IgD-negative memory B cell (primary cell): Measurements from ENCODE around the gene ADGRG3. TPM values are rescaled to one million over a fixed set of nuclear protein-coding genes. Genes with fewer than 3 reads are reported as not detected.

Experiments
- H3K27ac Mint-ChIP-seq, 3 donors: one replicate each; pipeline ENCODE4 v1.8.0; 2020 to 2022; ENCODE audit warnings: mild to moderate bottlenecking in 3 of 3, mixed read lengths in 3 of 3, moderate library complexity in 1 of 3
- H3K27me3 Mint-ChIP-seq: one replicate; pipeline ENCODE4 v1.8.0; 2021; ENCODE audit warnings: mixed read lengths
- H3K36me3 Mint-ChIP-seq: one replicate; pipeline ENCODE4 v1.8.0; 2020; ENCODE audit warnings: mild to moderate bottlenecking, mixed read lengths
- H3K4me1 Mint-ChIP-seq, 3 donors: one replicate each; pipeline ENCODE4 v1.8.0; 2020 to 2022; ENCODE audit warnings: mixed read lengths in 3 of 3, mild to moderate bottlenecking in 1 of 3
- H3K4me3 Mint-ChIP-seq, 4 donors: one replicate each; pipeline ENCODE4 v1.8.0; 2020 to 2022; ENCODE audit warnings: mild to moderate bottlenecking in 4 of 4, mixed read lengths in 4 of 4, moderate library complexity in 3 of 4
- H3K9me3 Mint-ChIP-seq, 3 donors: one replicate each; pipeline ENCODE4 v1.8.0; 2020 to 2021; ENCODE audit warnings: mixed read lengths in 3 of 3, mild to moderate bottlenecking in 1 of 3
- polyA plus RNA-seq: library from polyadenylated mRNA; unstranded; fragments of 300-500 nt; fragmentation: Illumina TruSeq; gene quantifications from one replicate; pipeline ENCODE4 v1.2.3, GENCODE V29; 2021

The ADGRG3 gene
- polyA plus RNA-seq, 1 donor from 2014 or later: not detected

GRCh38 chr16:57686577-57686976 is 18.5 kb downstream of the ADGRG3 start:
- no peak overlapping the region for H3K27ac Mint-ChIP-seq
- peaks cover 2% of the 10 kb centered on the region for H3K36me3 Mint-ChIP-seq
- H3K4me3 Mint-ChIP-seq: peak overlapping the region in 1 of 4 donors; percentile 34
- peaks cover 1% of the 10 kb centered on the region for H3K27me3 Mint-ChIP-seq
- H3K4me1 Mint-ChIP-seq: peaks cover 0 to 11% (median 9%) of the 10 kb centered on the region in 3 donors
- H3K9me3 Mint-ChIP-seq: no peaks in the 10 kb centered on the region

- Mint-ChIP-seq H3K4me1 (peaks cover 0 to 11% (median 10%) of the 10 kb centered on the region in 3 donors), H3K4me3 (no peak overlapping the region), H3K27me3 (peaks cover 1% of the 10 kb centered on the region), H3K9me3 (no peaks in the 10 kb centered on the region), H3K36me3 (peaks cover 2% of the 10 kb centered on the region), H3K27ac (no peak overlapping the region)
These were observed 19.3 kb downstream of the ADGRG3 start for GRCh38 chr16:57687363-57687929.

- Mint-ChIP-seq H3K36me3 (peaks cover 2% of the 10 kb centered on the region), H3K9me3 (no peaks in the 10 kb centered on the region), H3K27me3 (peaks cover 1% of the 10 kb centered on the region), H3K27ac (peak overlapping the region in 1 of 3 donors; percentile 67), H3K4me3 (no peak overlapping the region), H3K4me1 (peaks cover 0 to 11% (median 9%) of the 10 kb centered on the region in 3 donors)
These were observed 20.4 kb downstream of the ADGRG3 start for GRCh38 chr16:57688487-57688986.

GRCh38 chr16:57688987-57689761 is 21.1 kb downstream of the ADGRG3 start:
- H3K4me1 Mint-ChIP-seq: peaks cover 0 to 11% (median 9%) of the 10 kb centered on the region in 3 donors
- H3K36me3 Mint-ChIP-seq: peaks cover 2% of the 10 kb centered on the region
- H3K4me3 Mint-ChIP-seq: peak overlapping the region in 1 of 4 donors; percentile 84
- H3K9me3 Mint-ChIP-seq: no peaks in the 10 kb centered on the region
- peak overlapping the region; percentile 15 to 94 (median 67) for H3K27ac Mint-ChIP-seq
- H3K27me3 Mint-ChIP-seq: peaks cover 1% of the 10 kb centered on the region

GRCh38 chr16:57689762-57690558 is 21.9 kb downstream of the ADGRG3 start:
- Mint-ChIP-seq H3K27me3 (peaks cover 1% of the 10 kb centered on the region), H3K36me3 (no peaks in the 10 kb centered on the region), H3K9me3 (no peaks in the 10 kb centered on the region), H3K4me1 (peaks cover 5 to 13% (median 12%) of the 10 kb centered on the region in 3 donors), H3K4me3 (peak overlapping the region in 3 of 4 donors; percentile 3 to 84 (median 76)), H3K27ac (peak overlapping the region in 2 of 3 donors; percentile 15 to 94)

GRCh38 chr16:57690782-57691471 is 22.8 kb downstream of the ADGRG3 start:
- H3K4me3 Mint-ChIP-seq: peak overlapping the region in 2 of 4 donors; percentile 6 to 84
- H3K36me3 Mint-ChIP-seq: no peaks in the 10 kb centered on the region
- peaks cover 5 to 18% (median 17%) of the 10 kb centered on the region in 3 donors for H3K4me1 Mint-ChIP-seq
- no peaks in the 10 kb centered on the region for H3K9me3 Mint-ChIP-seq
- peaks cover 1% of the 10 kb centered on the region for H3K27me3 Mint-ChIP-seq
- H3K27ac Mint-ChIP-seq: peak overlapping the region in 1 of 3 donors; percentile 94

- Mint-ChIP-seq H3K36me3 (no peaks in the 10 kb centered on the region), H3K4me3 (no peak overlapping the region), H3K27me3 (peaks cover 1% of the 10 kb centered on the region), H3K27ac (peak overlapping the region in 1 of 3 donors; percentile 75), H3K9me3 (no peaks in the 10 kb centered on the region), H3K4me1 (peaks cover 5 to 18% (median 17%) of the 10 kb centered on the region in 3 donors)
These were observed 24.5 kb downstream of the ADGRG3 start for GRCh38 chr16:57692636-57693035.

- no peaks in the 10 kb centered on the region for H3K36me3 Mint-ChIP-seq
- no peaks in the 10 kb centered on the region for H3K9me3 Mint-ChIP-seq
- peaks cover 1% of the 10 kb centered on the region for H3K27me3 Mint-ChIP-seq
- H3K4me3 Mint-ChIP-seq: peak overlapping the region in 1 of 4 donors; percentile 23
- H3K4me1 Mint-ChIP-seq: peaks cover 5 to 17% (median 16%) of the 10 kb centered on the region in 3 donors
- peak overlapping the region in 1 of 3 donors; percentile 75 for H3K27ac Mint-ChIP-seq
These were observed 25.4 kb downstream of the ADGRG3 start for GRCh38 chr16:57693550-57693949.

GRCh38 chr16:57694231-57694724 is 26.2 kb downstream of the ADGRG3 start:
- Mint-ChIP-seq H3K4me1 (peaks cover 5 to 16% (median 15%) of the 10 kb centered on the region in 3 donors), H3K27ac (peak overlapping the region in 1 of 3 donors; percentile 75), H3K4me3 (peak overlapping the region in 3 of 4 donors; percentile 36 to 93 (median 76)), H3K9me3 (no peaks in the 10 kb centered on the region), H3K27me3 (peaks cover under 1% of the 10 kb centered on the region), H3K36me3 (no peaks in the 10 kb centered on the region)

- peak within 1 kb of the TSS; percentile 36 to 93 (median 84) for H3K4me3 Mint-ChIP-seq
- no peaks in the 10 kb centered on the region for H3K36me3 Mint-ChIP-seq
- no peaks in the 10 kb centered on the region for H3K9me3 Mint-ChIP-seq
- H3K27ac Mint-ChIP-seq: peak within 1 kb of the TSS in 1 of 3 donors; percentile 75
- H3K27me3 Mint-ChIP-seq: no peaks in the 10 kb centered on the region
- peaks cover 5 to 11% (median 8%) of the 10 kb centered on the region in 3 donors for H3K4me1 Mint-ChIP-seq
These were observed 26.9 kb downstream of the ADGRG3 start, which contains the start of gene DRC7 for GRCh38 chr16:57694725-57695679. Gene DRC7, plus strand, starts transcription at chr16:57694806. Its CDS starts 3,144 bp downstream, at chr16:57697950.

GRCh38 chr16:57695680-57696069 is 27.6 kb downstream of the ADGRG3 start:
- peaks cover 5 to 11% (median 6%) of the 10 kb centered on the region in 3 donors for H3K4me1 Mint-ChIP-seq
- H3K36me3 Mint-ChIP-seq: no peaks in the 10 kb centered on the region
- no peaks in the 10 kb centered on the region for H3K9me3 Mint-ChIP-seq
- no peak overlapping the region for H3K27ac Mint-ChIP-seq
- no peaks in the 10 kb centered on the region for H3K27me3 Mint-ChIP-seq
- peak overlapping the region in 2 of 4 donors; percentile 34 to 81 for H3K4me3 Mint-ChIP-seq

GRCh38 chr16:57696240-57696639 is 28.1 kb downstream of the ADGRG3 start:
- Mint-ChIP-seq H3K9me3 (no peaks in the 10 kb centered on the region), H3K4me3 (no peak overlapping the region), H3K4me1 (peaks cover 5 to 11% (median 6%) of the 10 kb centered on the region in 3 donors), H3K27me3 (no peaks in the 10 kb centered on the region), H3K27ac (no peak overlapping the region), H3K36me3 (no peaks in the 10 kb centered on the region)

- peak overlapping the region in 1 of 3 donors; percentile 46 for H3K27ac Mint-ChIP-seq
- H3K36me3 Mint-ChIP-seq: no peaks in the 10 kb centered on the region
- no peaks in the 10 kb centered on the region for H3K9me3 Mint-ChIP-seq
- no peak overlapping the region for H3K4me3 Mint-ChIP-seq
- no peaks in the 10 kb centered on the region for H3K27me3 Mint-ChIP-seq
- peaks cover 5 to 10% (median 6%) of the 10 kb centered on the region in 3 donors for H3K4me1 Mint-ChIP-seq
These were observed 29.9 kb downstream of the ADGRG3 start for GRCh38 chr16:57697896-57698537.
